Panc1 (cell line): ENCODE results near the gene FOCAD. TPM values are rescaled to one million over a fixed set of nuclear protein-coding genes. Genes with fewer than 3 reads are reported as not detected.

Experiments
- ATAC-seq: fragments of 200-7000 bp; cut with Tn5 transposase; 2 replicates; pipeline ENCODE4 v1.9.1; 2020; ENCODE audit warnings: mild to moderate bottlenecking, moderate library complexity
- BruUV-seq: library from RNA; stranded (reverse); fragments of 400-500 nt; replicated peaks from 2 replicates; lab custom pipeline; 2021; lab: Mats Ljungman, UMichigan
- CTCF ChIA-PET: fragments of 300-600 bp; sonication (Branson Sonifier 250); formaldehyde crosslinking; loops from one replicate; lab custom pipeline; 2022; ENCODE audit warnings: antibody characterized with exemption; lab: Charles Lee
- POLR2A ChIA-PET: fragments of 300-600 bp; sonication (Branson Sonifier 250); formaldehyde crosslinking; loops from one replicate; lab custom pipeline; 2022; ENCODE audit warnings: antibody characterized with exemption; lab: Charles Lee
- DNase-seq: peaks from one replicate; pipeline ENCODE4 v3.0.0-alpha.2; 2010; ENCODE audit warnings: low read depth, low spot score
- H3K27ac ChIP-seq: 2 replicates; pipeline ENCODE4 v1.5.1; 2011; ENCODE audit warnings: mild to moderate bottlenecking, low read length, inconsistent platforms
- H3K27me3 ChIP-seq: fragments of 200-500 bp; sonication (Bioruptor generic); 2 replicates; pipeline ENCODE4 v1.6.0; 2014; ENCODE audit warnings: low read length, inconsistent platforms; ENCODE audit not compliant: control insufficient read depth, insufficient read depth
- H3K36me3 ChIP-seq: fragments of 200-500 bp; sonication (Bioruptor generic); 2 replicates; pipeline ENCODE4 v1.5.1; 2014; ENCODE audit warnings: inconsistent platforms, mild to moderate bottlenecking, low read length, moderate library complexity; ENCODE audit not compliant: control insufficient read depth, insufficient read depth
- H3K4me1 ChIP-seq: 2 replicates; pipeline ENCODE4 v1.5.1; 2011; ENCODE audit warnings: inconsistent platforms, mild to moderate bottlenecking, low read length, moderate library complexity; ENCODE audit not compliant: control insufficient read depth, insufficient read depth
- H3K4me3 ChIP-seq, 2 experiments: 2 replicates each; pipeline ENCODE4 v1.5.1; 2011 to 2012; ENCODE audit warnings: low read depth in 2 of 2, low read length in 2 of 2, mild to moderate bottlenecking in 2 of 2, inconsistent platforms in 1 of 2, moderate library complexity in 1 of 2
- H3K9me3 ChIP-seq: fragments of 200-500 bp; sonication (Bioruptor generic); 2 replicates; pipeline ENCODE4 v1.5.1; 2014; ENCODE audit warnings: low read depth, mild to moderate bottlenecking, inconsistent platforms, low read length, moderate library complexity; ENCODE audit not compliant: control insufficient read depth, insufficient read depth
- CTCF ChIP-seq: fragments of 450-650 bp; IDR thresholded peaks from 2 replicates; pipeline ENCODE4 v1.5.1; 2017; ENCODE audit warnings: mild to moderate bottlenecking
- POLR2AphosphoS5 ChIP-seq: IDR thresholded peaks from 2 replicates; pipeline ENCODE4 v1.6.1; 2012; ENCODE audit warnings: mild to moderate bottlenecking, low read depth, low read length, moderate library complexity
- REST ChIP-seq, 2 experiments: IDR thresholded peaks; 2 replicates each; pipeline ENCODE4 v1.6.1; 2011 to 2012; ENCODE audit warnings: low read depth in 2 of 2, control low read depth in 1 of 2, low read length in 1 of 2, mild to moderate bottlenecking in 1 of 2, moderate library complexity in 1 of 2; ENCODE audit not compliant: insufficient read depth in 1 of 2
- SIN3A ChIP-seq: IDR thresholded peaks from 2 replicates; pipeline ENCODE4 v1.6.1; 2012; ENCODE audit warnings: low read depth, mild to moderate bottlenecking, low read length, moderate library complexity, borderline replicate concordance; ENCODE audit not compliant: insufficient read depth
- TCF7L2 ChIP-seq: IDR thresholded peaks from 2 replicates; pipeline ENCODE4 v1.6.1; 2011; ENCODE audit warnings: mild to moderate bottlenecking, low read depth, low read length, inconsistent platforms
- in situ Hi-C: cut with HindIII; loops from 2 replicates; pipeline ENCODE4 v1.10.0; 2016; ENCODE audit warnings: low sequenced_read_pairs, low pct_unique_long_range_greater_than_20kb
- intact Hi-C: fragments of 100-400 bp; cut with micrococcal nuclease; formaldehyde crosslinking; loops from one replicate; pipeline ENCODE4 v1.10.0; 2022; ENCODE audit not compliant: unreplicated experiment
- total RNA-seq: library from RNA; stranded (reverse); gene quantifications from one replicate; pipeline ENCODE4 v1.2.1, GENCODE V29; 2021; ENCODE audit not compliant: unreplicated experiment

Gene FOCAD
- total RNA-seq, 1 experiment from 2014 or later = 9.8 TPM

GRCh38 chr9:20948703-20949102 lies 264.6 kb downstream of the FOCAD start:
- no peak overlapping the region for H3K27ac ChIP-seq
- H3K27me3 ChIP-seq = no peaks in the 10 kb centered on the region
- ATAC-seq (no peak), DNase-seq (no peak)
- H3K4me3 ChIP-seq = no peak overlapping the region
- no peaks in the 10 kb centered on the region for H3K9me3 ChIP-seq
- no peaks in the 10 kb centered on the region for H3K36me3 ChIP-seq
- in situ Hi-C loops (no loop called here), intact Hi-C loops (loop anchor here (10.0 kb wide), 1 partner anchor 584 kb away; no protein-coding TSS in a partner anchor)
- TF ChIP-seq REST (IDR thresholded peaks at IDR 0.05; ENCODE audit: insufficient read depth in 1 of 2, low read depth in 2 of 2, low read length in 1 of 2) = no peak
- no peak for TF ChIP-seq POLR2AphosphoS5
- TF ChIP-seq TCF7L2 = no peak
- no peak for TF ChIP-seq CTCF
- TF ChIP-seq SIN3A = no peak
- BruUV-seq = no TSS peak
- CTCF ChIA-PET = no interaction called here
- POLR2A ChIA-PET = no interaction called here
- H3K4me1 ChIP-seq = no peaks in the 10 kb centered on the region

- BruUV-seq = no TSS peak
- in situ Hi-C loops (no loop called here), intact Hi-C loops (no loop called here)
- Histone ChIP-seq H3K4me3 (no peak overlapping the region), H3K27me3 (no peaks in the 10 kb centered on the region), H3K9me3 (no peaks in the 10 kb centered on the region), H3K4me1 (no peaks in the 10 kb centered on the region), H3K36me3 (no peaks in the 10 kb centered on the region), H3K27ac (no peak overlapping the region)
- no peak for ATAC-seq
- POLR2A ChIA-PET = no interaction called here
- CTCF ChIA-PET = no interaction called here
- DNase-seq = no peak
- TF ChIP-seq CTCF (no peak), POLR2AphosphoS5 (no peak), REST (IDR thresholded peaks at IDR 0.05; ENCODE audit: insufficient read depth in 1 of 2, low read depth in 2 of 2, low read length in 1 of 2) (no peak), TCF7L2 (no peak), SIN3A (no peak)
These were observed 266.6 kb downstream of the FOCAD start for GRCh38 chr9:20950707-20951106.
